Keratinocyte (primary cell): Measurements from ENCODE around the gene DIP2B. TPM values are rescaled to one million over a fixed set of nuclear protein-coding genes. Genes with fewer than 3 reads are reported as not detected.

Experiments
- DNase-seq: peaks from one replicate; pipeline ENCODE4 v3.0.0-alpha.2; 2011; ENCODE audit warnings: low read depth, missing footprints, low spot score
- FAIRE-seq: peaks from 2 replicates; lab custom pipeline; 2011; peaks lifted over from hg19 to GRCh38; lab: Jason Lieb, UNC
- H2AFZ ChIP-seq: 2 replicates; pipeline ENCODE4 v1.6.0; 2012; ENCODE audit warnings: low read length, control low read depth, inconsistent platforms; ENCODE audit not compliant: control insufficient read depth
- H3K27ac ChIP-seq: 2 replicates; pipeline ENCODE4 v1.5.1; 2011; ENCODE audit warnings: low read length; ENCODE audit not compliant: control insufficient read depth, insufficient read depth
- H3K27me3 ChIP-seq: 3 replicates; pipeline ENCODE4 v1.6.0; 2011; ENCODE audit warnings: low read length; ENCODE audit not compliant: control insufficient read depth, insufficient read depth; ENCODE audit errors: extremely low read depth
- H3K36me3 ChIP-seq, 2 experiments: 2 replicates in 1 of 2; 3 replicates in 1 of 2; pipeline ENCODE4 v1.5.1; 2011; ENCODE audit warnings: low read length in 2 of 2, mild to moderate bottlenecking in 1 of 2; ENCODE audit not compliant: control insufficient read depth in 2 of 2, insufficient read depth in 2 of 2; ENCODE audit errors: extremely low read depth in 1 of 2
- H3K4me1 ChIP-seq: 3 replicates; pipeline ENCODE4 v1.5.1; 2011; ENCODE audit warnings: low read length; ENCODE audit not compliant: control insufficient read depth, insufficient read depth; ENCODE audit errors: extremely low read depth
- H3K4me2 ChIP-seq: 3 replicates; pipeline ENCODE4 v1.6.0; 2011; ENCODE audit warnings: low read depth, low read length; ENCODE audit not compliant: control insufficient read depth, insufficient read depth; ENCODE audit errors: extremely low read depth
- H3K4me3 ChIP-seq, 3 experiments: fragments of 200-600 bp in 1 of 3; sonication (generic) in 1 of 3; 2 replicates in 2 of 3; 3 replicates in 1 of 3; pipeline ENCODE4 v1.5.1; 2011 to 2016; ENCODE audit warnings: low read length in 3 of 3, mild to moderate bottlenecking in 3 of 3, control low read depth in 2 of 3, inconsistent platforms in 1 of 3, low read depth in 1 of 3, mixed read lengths in 1 of 3, mixed run types in 1 of 3, moderate library complexity in 1 of 3; ENCODE audit not compliant: control insufficient read depth in 2 of 3, insufficient read depth in 2 of 3; ENCODE audit errors: extremely low read depth in 1 of 3
- H3K79me2 ChIP-seq: 2 replicates; pipeline ENCODE4 v1.6.0; 2012; ENCODE audit warnings: low read length; ENCODE audit not compliant: control insufficient read depth, insufficient read depth
- H3K9ac ChIP-seq: 3 replicates; pipeline ENCODE4 v1.6.0; 2011; ENCODE audit warnings: low read length; ENCODE audit not compliant: control insufficient read depth, insufficient read depth; ENCODE audit errors: extremely low read depth
- H3K9me1 ChIP-seq: 3 replicates; pipeline ENCODE4 v1.6.0; 2011; ENCODE audit warnings: low read length; ENCODE audit not compliant: control insufficient read depth, insufficient read depth; ENCODE audit errors: extremely low read depth
- H3K9me3 ChIP-seq: 2 replicates; pipeline ENCODE4 v1.5.1; 2012; ENCODE audit warnings: low read depth, low read length; ENCODE audit not compliant: control insufficient read depth
- H4K20me1 ChIP-seq: 3 replicates; pipeline ENCODE4 v1.6.0; 2011; ENCODE audit warnings: low read length; ENCODE audit not compliant: control insufficient read depth, insufficient read depth; ENCODE audit errors: extremely low read depth
- EZH2 ChIP-seq: IDR thresholded peaks from one replicate; pipeline ENCODE4 v1.6.1; 2012; ENCODE audit warnings: inconsistent platforms, mild to moderate bottlenecking, low read length, moderate library complexity
- dilution Hi-C: fragments of 300-500 bp; cut with MboI; formaldehyde crosslinking; loops from one replicate; pipeline ENCODE4 v1.7.0; 2020; ENCODE audit warnings: low sequenced_read_pairs; ENCODE audit not compliant: extremely low pct_ligation_motif_present
- polyA plus RNA-seq, 5 experiments: library from polyadenylated mRNA; depleted of rRNA in 3 of 5; stranded (reverse) in 3 of 5; stranded (forward) in 1 of 5; unstranded in 1 of 5; fragments of >200 nt; gene quantifications; 1 replicate in 1 of 5; 2 replicates in 3 of 5; 3 replicates in 1 of 5; pipeline versions ENCODE4 v1.2.1 to v1.2.3, GENCODE V29; 2011 to 2012; ENCODE audit warnings: missing spikeins in 2 of 5, low read depth in 1 of 5, low replicate concordance in 1 of 5
- TF ChIP-seq, protein P1 (sequence below), 3 experiments: IDR thresholded peaks in 1 of 3; conservative IDR thresholded peaks in 1 of 3; optimal IDR thresholded peaks in 1 of 3; 2 replicates in 2 of 3; 3 replicates in 1 of 3; pipeline versions ENCODE3 to v1.5.1; 2011; ENCODE audit warnings: low read length in 3 of 3, mild to moderate bottlenecking in 3 of 3, moderate library complexity in 2 of 3, control low read depth in 1 of 3, inconsistent platforms in 1 of 3; ENCODE audit not compliant: insufficient read depth in 2 of 3; ENCODE audit errors: extremely low read depth in 1 of 3

The DIP2B gene
- polyA plus RNA-seq, 1 donor (not counting 4 experiments of a cell fraction or from before 2014, with no cell fraction given), result 30.2 TPM

DNA sequence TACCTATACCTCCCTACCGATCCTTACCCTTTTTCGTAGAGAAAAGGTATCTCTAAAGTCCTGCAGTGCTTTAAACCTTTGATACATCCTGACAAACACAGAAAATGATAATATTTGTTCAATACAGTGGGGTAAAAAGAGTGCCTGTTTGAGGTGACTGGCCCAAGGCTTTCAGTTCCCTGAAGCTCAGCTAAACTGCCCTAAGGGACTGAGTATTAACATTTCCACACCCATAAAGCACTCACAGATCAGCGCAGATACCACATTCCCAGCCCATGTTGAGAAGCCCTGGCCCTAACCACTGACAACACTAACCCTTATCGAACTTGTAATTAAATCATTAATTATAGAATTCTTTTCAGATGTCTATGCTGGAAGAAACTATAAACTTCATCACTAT, 108.7 kb downstream of the DIP2B start:
- peak overlapping the region; percentile 56 for H3K9ac ChIP-seq
- peak overlapping the region in 1 of 3 experiments; percentile 8 for H3K4me3 ChIP-seq
- FAIRE-seq (peak; percentile 32), DNase-seq (no peak)
- dilution Hi-C loops, result no loop called here
- H3K9me1 ChIP-seq, result no peaks in the 10 kb centered on the region
- peaks cover 4 to 7% of the 10 kb centered on the region in 2 experiments for H3K36me3 ChIP-seq
- no peaks in the 10 kb centered on the region for H3K9me3 ChIP-seq
- peaks cover 36% of the 10 kb centered on the region for H3K79me2 ChIP-seq
- H2AFZ ChIP-seq, result peak overlapping the region; percentile 31
- peak overlapping the region; percentile 95 for H3K27ac ChIP-seq
- H3K4me1 ChIP-seq, result peaks cover 55% of the 10 kb centered on the region
- H3K4me2 ChIP-seq, result peak overlapping the region; percentile 76
- TF ChIP-seq, protein P1, sequence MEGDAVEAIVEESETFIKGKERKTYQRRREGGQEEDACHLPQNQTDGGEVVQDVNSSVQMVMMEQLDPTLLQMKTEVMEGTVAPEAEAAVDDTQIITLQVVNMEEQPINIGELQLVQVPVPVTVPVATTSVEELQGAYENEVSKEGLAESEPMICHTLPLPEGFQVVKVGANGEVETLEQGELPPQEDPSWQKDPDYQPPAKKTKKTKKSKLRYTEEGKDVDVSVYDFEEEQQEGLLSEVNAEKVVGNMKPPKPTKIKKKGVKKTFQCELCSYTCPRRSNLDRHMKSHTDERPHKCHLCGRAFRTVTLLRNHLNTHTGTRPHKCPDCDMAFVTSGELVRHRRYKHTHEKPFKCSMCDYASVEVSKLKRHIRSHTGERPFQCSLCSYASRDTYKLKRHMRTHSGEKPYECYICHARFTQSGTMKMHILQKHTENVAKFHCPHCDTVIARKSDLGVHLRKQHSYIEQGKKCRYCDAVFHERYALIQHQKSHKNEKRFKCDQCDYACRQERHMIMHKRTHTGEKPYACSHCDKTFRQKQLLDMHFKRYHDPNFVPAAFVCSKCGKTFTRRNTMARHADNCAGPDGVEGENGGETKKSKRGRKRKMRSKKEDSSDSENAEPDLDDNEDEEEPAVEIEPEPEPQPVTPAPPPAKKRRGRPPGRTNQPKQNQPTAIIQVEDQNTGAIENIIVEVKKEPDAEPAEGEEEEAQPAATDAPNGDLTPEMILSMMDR (optimal IDR thresholded peaks at IDR 0.05 in 1 of 3, IDR thresholded peaks at IDR 0.05 in 1 of 3, conservative IDR thresholded peaks at IDR 0.05 in 1 of 3; ENCODE audit: extremely low read depth in 1 of 3, insufficient read depth in 2 of 3, low read length in 3 of 3), result no peak
- TF ChIP-seq EZH2, result no peak
- H4K20me1 ChIP-seq, result no peaks in the 10 kb centered on the region
- no peaks in the 10 kb centered on the region for H3K27me3 ChIP-seq

DNA sequence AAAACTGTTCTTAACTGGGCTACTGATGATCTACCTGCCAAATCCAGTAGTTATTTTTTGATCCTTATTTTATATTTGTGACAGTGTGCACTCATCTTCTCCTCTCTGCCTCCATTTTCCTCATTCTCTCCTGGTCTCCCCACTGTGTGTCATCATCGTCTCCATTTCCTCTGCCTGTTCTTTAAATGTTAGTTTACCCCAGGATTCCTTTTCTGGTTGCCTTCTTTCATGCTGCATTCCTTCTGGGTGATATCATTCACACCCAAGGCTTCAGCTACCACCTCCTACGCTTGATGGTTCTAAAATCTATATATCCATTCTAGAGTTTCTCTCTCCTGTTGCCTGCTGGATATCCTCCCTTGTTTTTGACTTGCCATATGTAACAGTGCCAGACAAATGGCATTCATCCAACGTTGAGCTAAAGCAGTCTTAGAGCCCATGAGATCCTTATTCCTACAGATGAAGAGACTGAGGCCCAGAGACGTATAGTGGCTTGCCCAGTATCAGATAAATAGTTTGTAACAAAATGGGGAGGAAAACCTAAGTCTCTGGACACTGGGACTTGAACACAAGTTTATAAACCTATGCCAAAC, 109.5 kb downstream of the DIP2B start:
- dilution Hi-C loops, result no loop called here
- DNase-seq, result no peak
- H3K27me3 ChIP-seq, result no peaks in the 10 kb centered on the region
- H3K27ac ChIP-seq, result peak overlapping the region; percentile 95
- peak overlapping the region; percentile 76 for H3K4me2 ChIP-seq
- H2AFZ ChIP-seq, result no peak overlapping the region
- H3K4me3 ChIP-seq, result no peak overlapping the region
- H3K9me1 ChIP-seq, result no peaks in the 10 kb centered on the region
- TF ChIP-seq, protein P1 (optimal IDR thresholded peaks at IDR 0.05 in 1 of 3, IDR thresholded peaks at IDR 0.05 in 1 of 3, conservative IDR thresholded peaks at IDR 0.05 in 1 of 3; ENCODE audit: extremely low read depth in 1 of 3, insufficient read depth in 2 of 3, low read length in 3 of 3), result no peak
- TF ChIP-seq EZH2, result no peak
- FAIRE-seq, result peak; percentile 91
- H3K9me3 ChIP-seq, result no peaks in the 10 kb centered on the region
- peaks cover 39% of the 10 kb centered on the region for H3K79me2 ChIP-seq
- no peaks in the 10 kb centered on the region for H4K20me1 ChIP-seq
- peak overlapping the region; percentile 14 for H3K9ac ChIP-seq
- peaks cover 4 to 7% of the 10 kb centered on the region in 2 experiments for H3K36me3 ChIP-seq
- peaks cover 63% of the 10 kb centered on the region for H3K4me1 ChIP-seq
